ENCODE results near the gene LRP2. TPM values are rescaled to one million over a fixed set of nuclear protein-coding genes. Genes with fewer than 3 reads are reported as not detected.

The LRP2 gene
- polyA plus RNA-seq, 1 donor (not counting 4 experiments of a cell fraction or from before 2014, with no cell fraction given) = not detected

DNA sequence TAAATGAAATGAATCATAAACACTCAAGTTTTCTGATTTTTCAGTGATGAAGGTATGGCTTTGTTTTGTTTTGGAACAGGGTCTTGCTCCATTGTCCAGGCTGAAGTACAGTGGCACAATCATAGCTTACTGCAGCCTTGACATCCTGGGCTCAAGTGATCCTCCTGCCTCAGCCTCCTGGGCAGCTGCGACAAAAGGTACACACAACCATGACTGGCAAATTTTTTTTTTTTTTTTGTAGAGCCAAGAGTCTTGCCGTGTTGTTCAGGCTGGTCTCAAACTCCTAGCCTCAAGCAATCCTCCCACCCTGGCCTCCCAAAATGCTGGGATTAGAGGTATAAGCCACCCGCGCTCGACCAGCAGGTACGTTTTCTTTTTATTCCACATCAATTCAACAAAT, 22.5 kb upstream of the LRP2 start:
- no peaks in the 10 kb centered on the region for H3K79me2 ChIP-seq (ENCODE audit: control insufficient read depth, insufficient read depth, low read length)

GRCh38 chr2:169372561-169372960, 10.2 kb upstream of the LRP2 start:
- no peak for TF ChIP-seq EZH2 (IDR thresholded peaks at IDR 0.05; ENCODE audit: low read length)
- TF ChIP-seq CTCF (optimal IDR thresholded peaks at IDR 0.05 in 1 of 3, IDR thresholded peaks at IDR 0.05 in 1 of 3, conservative IDR thresholded peaks at IDR 0.05 in 1 of 3; ENCODE audit: extremely low read depth in 1 of 3, insufficient read depth in 2 of 3, low read length in 3 of 3) = no peak
- no peaks in the 10 kb centered on the region for H3K9me3 ChIP-seq (ENCODE audit: control insufficient read depth, low read depth, low read length)
- no peak overlapping the region for H3K4me2 ChIP-seq (ENCODE audit: control insufficient read depth, extremely low read depth, insufficient read depth, low read depth, low read length)
- dilution Hi-C loops (cut with MboI; ENCODE audit: extremely low pct_ligation_motif_present, low sequenced_read_pairs) = no loop called here
- DNase-seq (ENCODE audit: low read depth, low spot score) (no peak), FAIRE-seq (no peak)
- H3K4me1 ChIP-seq (ENCODE audit: control insufficient read depth, extremely low read depth, insufficient read depth, low read length) = no peaks in the 10 kb centered on the region
- no peaks in the 10 kb centered on the region for H3K9me1 ChIP-seq (ENCODE audit: control insufficient read depth, extremely low read depth, insufficient read depth, low read length)
- no peak overlapping the region for H2AFZ ChIP-seq (ENCODE audit: control insufficient read depth, low read length)
- no peak overlapping the region for H3K27ac ChIP-seq (ENCODE audit: control insufficient read depth, insufficient read depth, low read length)
- peaks cover 3% of the 10 kb centered on the region for H3K27me3 ChIP-seq (ENCODE audit: control insufficient read depth, extremely low read depth, insufficient read depth, low read length)
- H3K79me2 ChIP-seq (ENCODE audit: control insufficient read depth, insufficient read depth, low read length) = no peaks in the 10 kb centered on the region
- H3K36me3 ChIP-seq (ENCODE audit: control insufficient read depth in 2 of 2, extremely low read depth in 1 of 2, insufficient read depth in 2 of 2, low read length in 2 of 2) = no peaks in the 10 kb centered on the region
- H3K4me3 ChIP-seq (ENCODE audit: control insufficient read depth in 2 of 3, extremely low read depth in 1 of 3, insufficient read depth in 2 of 3, low read depth in 1 of 3, low read length in 3 of 3) = no peak overlapping the region
- no peaks in the 10 kb centered on the region for H4K20me1 ChIP-seq (ENCODE audit: control insufficient read depth, extremely low read depth, insufficient read depth, low read length)
- no peak overlapping the region for H3K9ac ChIP-seq (ENCODE audit: control insufficient read depth, extremely low read depth, insufficient read depth, low read length)

More for the DNA sequence above, 22.5 kb upstream of the LRP2 start:
- no peaks in the 10 kb centered on the region for H3K4me1 ChIP-seq (ENCODE audit: control insufficient read depth, extremely low read depth, insufficient read depth, low read length)
- H3K27me3 ChIP-seq (ENCODE audit: control insufficient read depth, extremely low read depth, insufficient read depth, low read length) = no peaks in the 10 kb centered on the region
- H2AFZ ChIP-seq (ENCODE audit: control insufficient read depth, low read length) = no peak overlapping the region
- no peaks in the 10 kb centered on the region for H4K20me1 ChIP-seq (ENCODE audit: control insufficient read depth, extremely low read depth, insufficient read depth, low read length)
- H3K27ac ChIP-seq (ENCODE audit: control insufficient read depth, insufficient read depth, low read length) = no peak overlapping the region
- FAIRE-seq = no peak
- dilution Hi-C loops (cut with MboI; ENCODE audit: extremely low pct_ligation_motif_present, low sequenced_read_pairs) = no loop called here
- no peak for DNase-seq (ENCODE audit: low read depth, low spot score)
- H3K9me1 ChIP-seq (ENCODE audit: control insufficient read depth, extremely low read depth, insufficient read depth, low read length) = no peaks in the 10 kb centered on the region
- no peaks in the 10 kb centered on the region for H3K9me3 ChIP-seq (ENCODE audit: control insufficient read depth, low read depth, low read length)
- no peak overlapping the region for H3K9ac ChIP-seq (ENCODE audit: control insufficient read depth, extremely low read depth, insufficient read depth, low read length)
- H3K4me3 ChIP-seq (ENCODE audit: control insufficient read depth in 2 of 3, extremely low read depth in 1 of 3, insufficient read depth in 2 of 3, low read depth in 1 of 3, low read length in 3 of 3) = no peak overlapping the region
- no peak overlapping the region for H3K4me2 ChIP-seq (ENCODE audit: control insufficient read depth, extremely low read depth, insufficient read depth, low read depth, low read length)
- TF ChIP-seq EZH2 (IDR thresholded peaks at IDR 0.05; ENCODE audit: low read length) (no peak), CTCF (optimal IDR thresholded peaks at IDR 0.05 in 1 of 3, IDR thresholded peaks at IDR 0.05 in 1 of 3, conservative IDR thresholded peaks at IDR 0.05 in 1 of 3; ENCODE audit: extremely low read depth in 1 of 3, insufficient read depth in 2 of 3, low read length in 3 of 3) (no peak)
- H3K36me3 ChIP-seq (ENCODE audit: control insufficient read depth in 2 of 2, extremely low read depth in 1 of 2, insufficient read depth in 2 of 2, low read length in 2 of 2) = no peaks in the 10 kb centered on the region

Measured in keratinocyte (primary cell).